Upper lobe of left lung (tissue), 4 donors: ENCODE measurements around the gene CBLIF.

Experiments
- CTCF ChIP-seq, 6 experiments: fragments of 450-650 bp in 4 of 6; fragments of 200-600 bp in 2 of 6; sonication (generic) in 2 of 6; IDR thresholded peaks; one replicate each; pipeline ENCODE4 v1.5.1; 2016 to 2019; ENCODE audit warnings: antibody characterized with exemption in 6 of 6
- EP300 ChIP-seq, 4 donors: sonication (generic); formaldehyde crosslinking; IDR thresholded peaks; one replicate each; pipeline ENCODE4 v1.5.1; 2017; ENCODE audit warnings: antibody characterized with exemption in 4 of 4, control low read depth in 2 of 4
- POLR2A ChIP-seq, 4 donors: fragments of 450-650 bp; IDR thresholded peaks; one replicate each; pipeline ENCODE4 v1.5.1; 2016 to 2017; ENCODE audit warnings: antibody characterized with exemption in 4 of 4, mild to moderate bottlenecking in 2 of 4

- TF ChIP-seq CTCF (IDR thresholded peaks at IDR 0.05) (no peak), POLR2A (IDR thresholded peaks at IDR 0.05) (no peak), EP300 (IDR thresholded peaks at IDR 0.05) (no peak)
Observed at GRCh38 chr11:59878575-59878974, 33.3 kb upstream of the CBLIF start, which contains the start of gene OOSP3.
